ENCODE measurements around the gene NXPH4. TPM values are rescaled to one million over a fixed set of nuclear protein-coding genes. Genes with fewer than 3 reads are reported as not detected.

Gene NXPH4
- total RNA-seq: 1.2 TPM in 1 of 2 replicates, not detected in the other

DNA sequence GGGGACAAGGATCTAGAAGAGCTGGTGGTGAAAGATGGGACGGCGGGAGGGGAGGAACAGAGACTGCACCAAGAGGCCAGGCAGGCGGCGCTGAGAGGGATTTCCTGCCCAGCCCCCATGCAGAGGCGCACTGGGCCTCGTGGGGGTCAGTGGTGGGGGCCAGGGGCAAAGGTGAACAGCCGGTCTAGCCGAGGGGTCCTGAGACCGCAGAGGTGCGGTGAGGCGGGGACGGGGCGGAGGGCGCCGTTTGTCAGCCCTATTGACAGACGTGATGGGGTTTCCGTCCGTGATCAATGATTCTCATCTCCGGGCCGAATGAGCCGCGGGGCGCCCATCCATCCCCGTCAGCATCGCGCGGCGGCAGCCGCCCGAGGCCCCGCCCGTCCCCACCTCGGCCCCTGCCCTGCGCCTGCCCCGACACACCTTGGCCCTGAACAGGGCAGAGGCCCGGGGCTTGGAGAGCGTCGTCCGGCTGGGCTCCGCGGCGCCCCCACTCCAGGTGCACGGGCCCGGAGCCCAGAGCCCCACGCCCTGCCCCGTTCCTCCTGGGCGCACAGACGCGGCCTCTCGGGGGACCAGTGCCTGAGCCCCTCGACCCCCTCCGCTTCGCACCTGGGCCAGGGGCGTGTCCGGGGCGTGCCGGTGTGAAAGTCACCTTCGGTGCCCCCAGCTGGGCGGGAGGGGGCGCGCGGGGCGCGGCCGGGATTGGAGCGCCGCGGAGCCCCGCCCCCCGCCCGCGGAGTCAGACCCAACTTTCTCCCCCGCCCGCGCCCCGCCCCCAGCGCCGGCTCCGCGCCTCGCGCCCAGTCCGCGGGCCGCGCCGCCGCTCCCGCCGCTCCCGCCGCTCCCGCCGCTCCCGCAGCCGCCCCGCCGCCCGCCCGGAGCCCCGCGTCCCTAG lies at the start of gene NXPH4:
Gene NXPH4, plus strand, starts transcription at position 781 of the 898 bp plus-strand sequence. CDS start 176 bp downstream, outside the sequence.

DNA sequence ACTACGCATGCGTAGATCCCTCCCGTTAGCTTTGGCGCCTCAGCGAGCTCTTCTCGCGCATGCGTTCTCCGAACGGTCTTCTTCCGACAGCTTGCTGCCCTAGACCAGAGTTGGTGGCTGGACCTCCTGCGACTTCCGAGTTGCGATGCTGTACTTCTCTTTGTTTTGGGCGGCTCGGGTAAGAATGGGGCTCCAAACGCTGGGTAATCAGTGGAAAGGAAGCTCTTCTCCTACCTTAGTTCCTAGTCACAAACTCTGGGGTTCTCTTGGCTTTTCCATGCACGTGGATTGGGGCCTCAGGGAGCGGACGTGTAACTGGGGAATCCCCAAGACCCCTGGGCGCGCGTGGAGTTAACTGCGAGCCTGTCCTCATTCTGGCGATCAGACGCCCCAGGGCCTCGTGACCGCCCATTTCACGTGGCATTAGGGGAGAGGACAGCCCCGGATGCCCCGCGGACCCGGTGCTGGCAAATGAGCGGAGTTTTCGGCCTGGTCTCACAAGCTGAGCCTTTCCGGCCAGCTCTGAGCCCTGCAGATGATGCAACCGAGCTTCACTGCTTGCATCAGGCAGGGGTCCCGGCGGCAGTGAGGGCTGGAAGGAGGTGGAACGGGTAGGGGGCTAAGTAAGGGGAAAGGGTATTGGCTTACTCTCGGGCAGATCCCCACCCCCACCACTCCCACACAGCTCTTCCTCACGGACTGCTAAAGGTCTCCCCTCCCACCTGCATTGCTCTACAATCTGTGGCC lies 13.2 kb downstream of the NXPH4 start, which contains the start of gene SHMT2:
Gene SHMT2, plus strand, starts transcription at position 78 of the 747 bp plus-strand sequence. Its CDS starts 68 bp downstream, at position 146.

DNA sequence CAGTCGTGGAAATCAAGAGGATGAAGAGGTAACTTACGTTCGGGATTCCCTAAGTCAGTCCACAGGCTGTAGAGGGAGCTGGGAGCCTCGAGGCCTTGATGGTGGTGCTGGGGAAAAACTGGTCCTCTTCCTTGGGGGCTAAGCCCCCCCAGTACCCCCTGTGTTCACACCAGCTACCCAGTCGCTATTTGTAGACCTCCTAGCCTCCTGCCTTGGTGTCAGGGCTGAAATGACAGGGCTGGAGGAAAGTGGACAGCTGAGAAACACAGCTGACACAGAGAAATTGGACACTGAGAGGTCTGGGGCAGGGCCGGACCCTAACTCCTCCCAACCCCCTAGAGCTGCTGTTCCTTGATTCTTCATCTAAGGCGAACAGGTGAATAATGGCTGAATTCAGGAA lies 34.4 kb downstream of the NXPH4 start, which contains the start of gene STAC3:
Gene STAC3, minus strand, starts transcription at position 232 of the 400 bp plus-strand sequence. CDS start 1,551 bp downstream, outside the sequence.

Small RNA genes within 50 kb of the gene (small RNA-seq; reads per million reads assigned to genes)
- 1.2 reads per million, percentile 64 among the genes with 10 or more reads in this experiment for gene MIR1228

Other genes starting within 250 kb of the NXPH4 start
- gene ZBTB39, start 210.2 kb upstream of the NXPH4 start, total RNA-seq: 8.2 and 8.7 TPM in 2 replicates
- gene TAC3, start 200.3 kb upstream of the NXPH4 start, total RNA-seq: not detected in 2 replicates
- not detected in 2 replicates for gene MYO1A, start 166.7 kb upstream of the NXPH4 start, total RNA-seq
- 5.0 and 5.1 TPM in 2 replicates for gene NEMP1, start 138.0 kb upstream of the NXPH4 start, total RNA-seq
- 22.8 and 50.1 TPM in 2 replicates for gene NAB2, start 127.7 kb upstream of the NXPH4 start, total RNA-seq
- 58.7 and 143 TPM in 2 replicates for gene STAT6, start 105.4 kb upstream of the NXPH4 start, total RNA-seq
- 209 and 237 TPM in 2 replicates for gene LRP1, start 88.3 kb upstream of the NXPH4 start, total RNA-seq
- not detected in 2 replicates for gene LRP1-AS, start 69.2 kb upstream of the NXPH4 start, total RNA-seq
- 91.1 and 211 TPM in 2 replicates for gene SHMT2, start 12.9 kb downstream of the NXPH4 start, total RNA-seq
- gene STAC3, start 34.4 kb downstream of the NXPH4 start, total RNA-seq: 0.39 TPM in 1 of 2 replicates, not detected in the other
- gene R3HDM2, start 214.2 kb downstream of the NXPH4 start, total RNA-seq: 16.3 and 20.4 TPM in 2 replicates
- not detected in 2 replicates for gene INHBC, start 218.0 kb downstream of the NXPH4 start, total RNA-seq
- gene INHBE, start 238.5 kb downstream of the NXPH4 start, total RNA-seq: not detected in 2 replicates
- gene GLI1, start 243.0 kb downstream of the NXPH4 start, total RNA-seq: 0.39 and 0.76 TPM in 2 replicates